NCI-H187 treated with DMSO at 0.1 percent for 48 hours (cell line): ENCODE measurements around the gene ATG4A.
A peak's percentile ranks its signal among the peaks of the same experiment; 100 is the strongest.

Experiments used
- DNase-seq: peaks from one replicate; lab custom pipeline; 2025; lab: John Stamatoyannopoulos, UW

The ATG4A gene

GRCh38 chrX:108091264-108091877 is at the start of gene ATG4A, which contains the start of gene PSMD10:
ATG4A (plus strand) TSS chrX:108091778; CDS start chrX:108091827, 49 bp downstream.
PSMD10 (minus strand) TSS chrX:108091542; CDS start chrX:108091520, 22 bp downstream.
- DNase-seq = peak; percentile 95

GRCh38 chrX:108044554-108045256 is 46.9 kb upstream of the ATG4A start, which contains the start of gene VSIG1:
VSIG1 (plus strand) TSS chrX:108045065; CDS start chrX:108045131, 66 bp downstream.
- DNase-seq = no peak

GRCh38 chrX:108049649-108050048 is 41.9 kb upstream of the ATG4A start:
- DNase-seq = no peak

- no peak for DNase-seq
These were observed 38.4 kb upstream of the ATG4A start for GRCh38 chrX:108053218-108053617.

GRCh38 chrX:108055546-108055945 is 36.0 kb upstream of the ATG4A start:
- no peak for DNase-seq

GRCh38 chrX:108059801-108060200 is 31.8 kb upstream of the ATG4A start:
- no peak for DNase-seq

- no peak for DNase-seq
These were observed 27.6 kb upstream of the ATG4A start for GRCh38 chrX:108064001-108064400.

GRCh38 chrX:108064613-108065012 is 27.0 kb upstream of the ATG4A start:
- no peak for DNase-seq

- DNase-seq = no peak
These were observed 23.5 kb upstream of the ATG4A start for GRCh38 chrX:108068121-108068520.

- no peak for DNase-seq
These were observed 20.7 kb upstream of the ATG4A start for GRCh38 chrX:108070891-108071290.

GRCh38 chrX:108071578-108071977 is 20.0 kb upstream of the ATG4A start:
- DNase-seq = no peak

- DNase-seq = no peak
These were observed 18.8 kb upstream of the ATG4A start for GRCh38 chrX:108072746-108073145.

GRCh38 chrX:108081110-108081509 is 10.5 kb upstream of the ATG4A start:
- no peak for DNase-seq

GRCh38 chrX:108087792-108088191 is 3.8 kb upstream of the ATG4A start:
- no peak for DNase-seq

- DNase-seq = no peak
These were observed 3.1 kb upstream of the ATG4A start for GRCh38 chrX:108088511-108088910.

GRCh38 chrX:108090491-108091263 is 901 bp upstream of the ATG4A start:
- DNase-seq = no peak

GRCh38 chrX:108091878-108092291 is 307 bp downstream of the ATG4A start:
- DNase-seq = no peak

- DNase-seq = no peak
These were observed 5.8 kb downstream of the ATG4A start for GRCh38 chrX:108097380-108097779.

- DNase-seq = no peak
These were observed 13.9 kb downstream of the ATG4A start for GRCh38 chrX:108105473-108105872.

GRCh38 chrX:108114541-108114940 is 23.0 kb downstream of the ATG4A start:
- no peak for DNase-seq

- DNase-seq = no peak
These were observed 26.4 kb downstream of the ATG4A start for GRCh38 chrX:108117988-108118387.

- DNase-seq = no peak
These were observed 29.7 kb downstream of the ATG4A start for GRCh38 chrX:108121291-108121690.

- no peak for DNase-seq
These were observed 31.2 kb downstream of the ATG4A start for GRCh38 chrX:108122748-108123147.
